Esophagus muscularis mucosa (tissue), 4 donors: Measurements from ENCODE around the gene F12.

ENCODE experiments used
- CTCF ChIP-seq, 3 experiments: fragments of 200-600 bp in 2 of 3; fragments of 450-650 bp in 1 of 3; sonication (generic) in 2 of 3; IDR thresholded peaks; one replicate each; pipeline ENCODE4 v1.5.1; 2017 to 2019; ENCODE audit warnings: antibody characterized with exemption in 3 of 3, mild to moderate bottlenecking in 2 of 3, moderate library complexity in 1 of 3
- EP300 ChIP-seq: sonication (generic); formaldehyde crosslinking; IDR thresholded peaks from one replicate; pipeline ENCODE4 v1.6.1; 2017; ENCODE audit warnings: antibody characterized with exemption
- POLR2A ChIP-seq: fragments of 450-650 bp; IDR thresholded peaks from one replicate; pipeline ENCODE4 v1.6.1; 2017; ENCODE audit warnings: antibody characterized with exemption, moderate library complexity, mild to moderate bottlenecking, low read depth

DNA sequence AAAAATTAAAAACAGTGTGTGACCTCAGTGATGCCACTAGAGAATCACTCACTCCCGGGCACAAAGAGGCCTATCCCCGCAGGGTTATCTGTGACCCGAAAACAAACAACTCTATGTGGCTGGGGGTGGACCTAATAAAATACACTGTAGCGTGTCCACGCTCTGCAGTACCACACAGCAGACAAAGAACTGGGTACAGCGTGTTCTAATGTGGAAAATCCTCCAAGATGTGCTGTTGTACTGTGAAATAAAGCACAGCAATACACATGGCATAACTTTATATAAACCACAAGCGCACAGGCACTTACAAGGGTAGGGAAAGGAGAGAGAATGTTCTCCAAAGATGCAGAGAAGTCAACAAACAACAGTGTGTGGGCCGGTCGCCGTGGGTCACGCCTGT lies 33.3 kb downstream of the F12 start:
- TF ChIP-seq CTCF (IDR thresholded peaks at IDR 0.05) (no peak), POLR2A (no peak), EP300 (no peak)
